NK-92 (cell line): ENCODE measurements around the gene CKB.

Experiments
- DNase-seq: peaks from one replicate; lab custom pipeline; 2025; ENCODE audit not compliant: unreplicated experiment; lab: John Stamatoyannopoulos, UW

Gene CKB

DNA sequence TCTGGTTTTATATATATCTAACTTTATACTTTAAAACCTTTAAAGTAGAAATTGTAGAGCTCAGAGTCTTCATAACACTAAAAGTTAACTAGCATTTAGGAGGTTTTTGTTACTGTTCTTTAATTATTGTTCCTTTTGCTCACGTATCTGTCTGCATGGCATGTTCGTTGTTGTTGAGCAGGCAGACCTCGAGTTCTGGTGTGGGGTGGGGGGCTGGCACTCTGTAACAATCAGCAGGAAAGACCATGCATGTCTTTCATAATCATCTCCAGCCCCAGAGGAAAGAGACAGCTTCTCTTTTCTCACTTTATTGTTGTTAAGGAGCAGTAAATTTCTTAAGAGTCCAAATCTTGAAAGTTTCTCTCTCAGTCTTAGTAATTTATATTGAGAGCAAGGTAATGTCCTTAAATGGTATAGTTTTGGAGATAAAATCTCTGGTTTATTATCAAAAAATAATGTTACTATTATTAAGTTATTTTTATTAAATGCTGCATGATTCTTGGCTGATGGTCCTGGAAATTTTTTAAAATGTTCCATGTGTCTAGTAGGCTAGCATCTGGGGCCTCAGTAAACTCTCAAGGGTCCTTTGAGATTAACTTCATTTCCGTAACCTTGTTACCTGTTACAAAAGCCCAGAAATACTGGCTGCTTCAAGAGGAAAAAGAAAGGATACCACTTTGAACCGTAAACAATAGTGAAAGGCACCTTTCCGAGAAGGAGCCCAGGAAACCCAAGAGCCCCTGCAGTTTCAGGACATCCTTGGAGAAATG is 30.3 kb downstream of the CKB start:
- DNase-seq, result no peak

DNA sequence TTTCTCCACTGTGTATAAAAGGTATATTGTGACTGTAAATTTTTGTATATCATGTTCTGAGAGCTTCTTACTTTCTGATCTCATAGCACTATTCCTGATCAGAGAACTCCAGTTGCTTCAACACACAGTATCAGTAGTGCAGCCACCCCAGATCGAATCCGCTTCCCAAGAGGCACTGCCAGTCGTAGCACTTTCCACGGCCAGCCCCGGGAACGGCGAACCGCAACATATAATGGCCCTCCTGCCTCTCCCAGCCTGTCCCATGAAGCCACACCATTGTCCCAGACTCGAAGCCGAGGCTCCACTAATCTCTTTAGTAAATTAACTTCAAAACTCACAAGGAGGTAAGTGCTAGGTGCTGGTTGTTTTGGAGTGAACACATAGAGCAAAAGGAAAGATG is 30.9 kb downstream of the CKB start:
- DNase-seq, result no peak

DNA sequence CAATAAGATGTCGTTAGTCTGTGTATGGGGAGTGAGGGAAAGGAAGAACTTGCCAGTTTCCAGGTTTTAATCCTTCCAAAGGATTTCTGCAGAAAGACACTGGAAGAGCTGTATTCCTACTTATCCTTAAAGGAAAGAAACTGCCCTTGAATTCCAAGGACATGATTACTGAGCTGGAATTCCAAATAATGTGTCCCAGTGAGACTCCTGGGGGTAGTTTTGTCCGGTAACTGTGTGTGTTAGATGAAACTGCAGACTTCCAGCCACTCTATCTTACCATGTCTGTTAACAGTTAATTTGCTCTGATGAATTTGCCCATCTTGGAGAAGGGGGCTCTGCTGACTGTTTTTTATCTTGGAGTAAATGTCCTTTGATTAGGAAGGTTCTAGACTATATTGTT is 33.0 kb downstream of the CKB start:
- no peak for DNase-seq

DNA sequence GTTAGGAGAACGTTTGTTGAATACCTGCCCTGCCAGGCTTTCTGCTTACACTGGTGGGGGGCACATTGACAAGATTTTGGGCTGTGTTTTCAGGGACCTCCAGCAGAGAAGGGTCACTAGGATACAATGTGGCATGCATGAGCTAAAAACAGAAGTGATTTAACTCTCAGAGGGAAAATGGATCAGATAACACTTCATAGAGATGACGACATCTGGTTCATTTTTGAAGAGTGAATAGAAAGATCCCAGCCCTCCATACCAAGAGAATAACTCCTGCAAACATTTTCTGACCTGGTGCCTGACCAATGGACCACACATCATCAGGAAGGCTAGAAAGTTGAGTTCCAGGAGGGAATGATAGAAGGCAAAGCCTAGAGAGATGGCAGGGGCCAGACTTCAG is 33.7 kb downstream of the CKB start:
- no peak for DNase-seq

DNA sequence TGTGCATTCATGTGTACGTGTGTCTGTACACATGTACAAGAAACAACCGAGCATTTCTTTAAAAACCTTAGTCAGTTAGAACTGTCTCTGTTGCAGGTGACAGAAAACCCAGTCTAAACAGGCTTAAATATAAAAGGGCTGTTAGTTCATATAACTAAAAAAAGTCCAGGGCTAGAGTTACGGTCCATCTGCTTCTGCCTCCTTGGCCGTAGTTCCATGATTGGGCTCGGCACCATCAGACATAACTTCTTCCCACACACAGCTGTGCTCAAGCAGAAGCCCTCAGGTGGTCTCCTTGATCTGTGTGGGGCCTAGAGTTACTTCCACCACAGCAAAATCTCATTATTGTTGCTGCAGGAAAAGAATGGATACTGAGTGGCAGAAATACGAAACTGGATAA is 34.6 kb downstream of the CKB start:
- DNase-seq, result no peak

DNA sequence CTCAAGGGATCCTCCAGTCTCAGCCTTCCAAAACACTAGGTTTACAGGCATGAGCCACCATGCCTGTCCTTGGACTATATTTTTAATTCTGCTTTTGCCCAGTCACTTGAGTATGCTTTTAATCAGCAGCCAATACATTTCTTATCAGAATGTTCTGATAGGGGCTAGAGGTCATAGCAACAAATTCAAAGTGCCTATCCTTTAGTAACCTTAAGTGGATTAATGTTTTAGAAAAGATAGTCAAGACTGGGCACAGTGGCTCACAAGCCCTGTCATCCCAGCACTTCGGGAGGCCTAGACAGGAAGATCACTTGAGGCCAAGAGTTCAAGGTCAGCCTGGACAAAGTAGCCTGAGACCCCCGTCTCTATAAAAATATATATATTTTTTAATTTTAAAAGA is 37.1 kb downstream of the CKB start:
- no peak for DNase-seq

DNA sequence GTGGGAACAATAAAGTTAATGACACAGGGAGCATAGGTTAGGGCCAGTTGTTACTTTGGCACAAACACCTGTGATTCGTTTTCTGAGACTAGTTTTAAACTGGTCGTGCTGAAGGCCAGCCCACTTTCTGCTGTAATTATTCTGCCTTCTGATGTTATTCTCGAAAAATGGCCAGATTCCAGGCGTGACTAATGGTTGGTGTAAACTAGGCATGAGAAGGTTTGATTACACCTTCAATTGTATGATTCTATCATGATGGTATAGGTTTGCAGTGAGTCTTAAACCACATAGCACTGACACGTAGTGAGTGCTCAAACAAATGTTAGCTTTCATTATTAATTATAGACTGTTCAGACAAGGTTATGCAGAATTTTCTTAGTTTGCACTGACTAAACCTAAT is 39.0 kb downstream of the CKB start:
- DNase-seq, result no peak

DNA sequence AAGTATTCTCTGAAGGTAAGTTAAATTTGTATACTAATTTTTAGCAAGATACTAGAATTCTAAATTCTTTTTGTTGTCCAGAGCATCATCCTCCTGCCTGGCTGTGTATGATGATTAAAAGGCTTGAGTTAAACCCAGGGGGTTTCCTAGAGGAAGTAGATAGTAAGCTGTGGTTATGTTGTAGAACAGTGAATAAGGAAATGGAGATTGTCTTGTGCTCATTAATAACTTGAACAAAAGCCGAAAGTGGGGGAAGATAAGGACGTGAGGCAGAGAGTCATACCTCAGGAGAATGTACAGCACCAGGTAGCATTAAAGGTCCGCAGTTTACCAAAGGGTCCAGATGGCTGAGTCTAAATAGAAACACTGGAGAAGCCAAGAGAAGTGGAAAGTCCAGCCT is 42.0 kb downstream of the CKB start:
- DNase-seq, result no peak

DNA sequence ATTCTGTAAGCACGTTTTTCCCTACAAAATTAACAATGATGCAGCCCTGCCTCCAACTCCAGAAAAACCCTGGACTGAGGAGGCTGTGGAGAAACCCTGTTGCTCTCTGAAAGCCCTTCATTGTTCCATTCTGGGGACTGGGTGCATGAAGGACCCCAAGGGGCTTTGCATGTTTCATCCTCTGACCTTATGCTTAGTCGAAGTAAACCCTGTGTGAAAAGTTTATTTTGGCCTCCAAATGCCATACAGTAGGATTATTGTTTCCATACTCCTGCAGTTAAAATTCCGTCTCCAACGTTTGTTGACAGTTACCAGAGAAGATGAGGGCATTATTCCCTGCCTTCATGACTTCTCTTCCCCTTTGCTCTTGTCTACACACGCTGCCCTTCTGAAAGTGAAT is 46.0 kb downstream of the CKB start:
- no peak for DNase-seq

DNA sequence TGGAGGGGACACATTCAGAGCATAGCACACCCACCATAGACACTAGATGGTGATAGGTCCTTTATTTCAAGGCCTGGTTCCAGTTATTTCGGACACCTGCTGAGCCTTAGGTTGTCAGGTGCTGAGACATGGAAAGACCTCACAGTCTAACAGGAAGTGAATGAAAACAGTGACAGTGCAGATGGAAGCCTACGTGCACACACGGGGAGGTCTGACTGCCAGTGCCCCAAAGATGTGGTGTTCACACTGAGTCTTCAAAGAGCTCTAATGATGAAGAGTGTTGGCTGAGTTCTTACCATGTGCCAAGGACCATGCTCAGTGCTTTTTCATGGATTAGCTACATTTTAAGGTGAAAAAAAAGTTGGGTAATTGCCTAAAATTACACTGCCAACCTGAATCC is 46.6 kb downstream of the CKB start:
- DNase-seq, result no peak

DNA sequence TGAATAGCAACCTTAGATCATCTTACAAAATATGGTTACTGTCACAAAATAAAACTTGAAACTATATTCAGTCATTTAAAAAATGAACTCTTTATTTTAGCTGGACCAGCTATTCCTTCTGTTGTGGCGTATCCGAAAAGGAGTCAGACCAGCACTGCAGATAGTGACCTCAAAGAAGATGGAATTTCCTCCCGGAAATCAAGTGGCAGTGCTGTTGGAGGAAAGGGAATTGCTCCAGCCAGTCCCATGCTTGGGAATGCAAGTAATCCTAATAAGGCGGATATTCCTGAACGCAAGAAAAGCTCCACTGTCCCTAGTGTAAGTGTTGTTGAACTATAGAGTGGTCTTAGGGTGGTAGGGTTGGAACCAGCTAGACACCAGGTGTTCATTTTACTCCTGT is 47.7 kb downstream of the CKB start:
- no peak for DNase-seq

DNA sequence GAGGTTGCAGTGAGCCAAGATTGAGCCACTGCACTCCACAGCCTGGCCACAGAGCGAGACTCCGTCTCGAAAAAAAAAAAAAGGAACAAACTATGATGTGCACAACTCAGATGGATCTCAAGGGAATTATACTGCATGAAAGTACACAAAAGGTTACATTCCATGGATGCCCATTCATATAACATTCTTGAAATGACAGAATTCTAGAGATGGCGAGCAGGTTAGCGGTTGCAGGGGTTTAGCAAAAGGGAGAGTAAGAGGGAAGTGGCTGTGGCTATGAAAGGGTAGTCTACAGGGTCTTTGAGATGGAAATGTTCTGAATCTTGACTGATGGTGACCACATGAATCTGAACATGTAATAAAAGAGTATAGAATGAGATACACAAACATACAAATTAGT is 49.7 kb downstream of the CKB start:
- no peak for DNase-seq
